MCF 10A (cell line): ENCODE results near the gene SLC44A5. TPM values are rescaled to one million over a fixed set of nuclear protein-coding genes. Genes with fewer than 3 reads are reported as not detected.

Experiments
- BruUV-seq: library from RNA; stranded (reverse); fragments of 400-500 nt; replicated peaks from 2 replicates; lab custom pipeline; 2021; lab: Mats Ljungman, UMichigan
- CTCF ChIA-PET: fragments of 300-600 bp; sonication (Branson Sonifier 250); formaldehyde crosslinking; extraction: SDS; loops from one replicate; lab custom pipeline; 2021; ENCODE audit warnings: antibody characterized with exemption, inconsistent platforms; lab: Yijun Ruan, JAX
- POLR2A ChIA-PET: fragments of 300-600, 350-650 bp; sonication (Branson Sonifier 250); formaldehyde crosslinking; extraction: SDS; loops from one replicate; lab custom pipeline; 2020; ENCODE audit warnings: antibody characterized with exemption, inconsistent platforms; lab: Yijun Ruan, JAX
- DNase-seq: peaks from one replicate; pipeline ENCODE4 v3.0.0-alpha.2; 2018; ENCODE audit not compliant: unreplicated experiment
- H3K27ac Mint-ChIP-seq: one replicate; pipeline ENCODE4 v1.8.0; 2022; ENCODE audit warnings: mild to moderate bottlenecking, low read depth, mixed read lengths; ENCODE audit not compliant: unreplicated experiment
- H3K27me3 Mint-ChIP-seq: one replicate; pipeline ENCODE4 v1.8.0; 2022; ENCODE audit warnings: mixed read lengths; ENCODE audit not compliant: insufficient read depth, unreplicated experiment
- H3K36me3 Mint-ChIP-seq: one replicate; pipeline ENCODE4 v1.8.0; 2022; ENCODE audit warnings: mild to moderate bottlenecking, moderate library complexity, mixed read lengths; ENCODE audit not compliant: insufficient read depth, unreplicated experiment
- H3K4me1 Mint-ChIP-seq: one replicate; pipeline ENCODE4 v1.8.0; 2022; ENCODE audit warnings: mixed read lengths; ENCODE audit not compliant: insufficient read depth, unreplicated experiment
- H3K4me3 Mint-ChIP-seq: one replicate; pipeline ENCODE4 v1.8.0; 2022; ENCODE audit warnings: mild to moderate bottlenecking, moderate library complexity, mixed read lengths; ENCODE audit not compliant: unreplicated experiment
- H3K9me3 Mint-ChIP-seq: one replicate; pipeline ENCODE4 v1.8.0; 2022; ENCODE audit warnings: mixed read lengths; ENCODE audit not compliant: unreplicated experiment
- intact Hi-C: fragments of 100-400 bp; cut with micrococcal nuclease; formaldehyde crosslinking; loops from 2 replicates; pipeline ENCODE4 v1.14.1; 2022
- total RNA-seq: library from RNA; stranded (reverse); gene quantifications from 2 replicates; pipeline ENCODE4 v1.2.3, GENCODE V29; 2022
- TF ChIP-seq, protein P1 (sequence below): fragments of 200-600 bp; IDR thresholded peaks from one replicate; pipeline ENCODE4 v1.8.0; 2022; ENCODE audit warnings: antibody characterized with exemption, mild to moderate bottlenecking; ENCODE audit not compliant: unreplicated experiment

SLC44A5 gene
- total RNA-seq, 1 experiment from 2014 or later: 14.3 TPM

- H3K4me3 Mint-ChIP-seq: no peak overlapping the region
- BruUV-seq: no TSS peak
- ChIA-PET POLR2A (interaction anchor here (0.6 kb wide), 1 partner anchor 12 kb away, joined by 3 read pairs; no protein-coding TSS in a partner anchor), CTCF (interaction anchor here (0.7 kb wide), 1 partner anchor 384 kb away, joined by 3 read pairs; no protein-coding TSS in a partner anchor)
- TF ChIP-seq, protein P1, sequence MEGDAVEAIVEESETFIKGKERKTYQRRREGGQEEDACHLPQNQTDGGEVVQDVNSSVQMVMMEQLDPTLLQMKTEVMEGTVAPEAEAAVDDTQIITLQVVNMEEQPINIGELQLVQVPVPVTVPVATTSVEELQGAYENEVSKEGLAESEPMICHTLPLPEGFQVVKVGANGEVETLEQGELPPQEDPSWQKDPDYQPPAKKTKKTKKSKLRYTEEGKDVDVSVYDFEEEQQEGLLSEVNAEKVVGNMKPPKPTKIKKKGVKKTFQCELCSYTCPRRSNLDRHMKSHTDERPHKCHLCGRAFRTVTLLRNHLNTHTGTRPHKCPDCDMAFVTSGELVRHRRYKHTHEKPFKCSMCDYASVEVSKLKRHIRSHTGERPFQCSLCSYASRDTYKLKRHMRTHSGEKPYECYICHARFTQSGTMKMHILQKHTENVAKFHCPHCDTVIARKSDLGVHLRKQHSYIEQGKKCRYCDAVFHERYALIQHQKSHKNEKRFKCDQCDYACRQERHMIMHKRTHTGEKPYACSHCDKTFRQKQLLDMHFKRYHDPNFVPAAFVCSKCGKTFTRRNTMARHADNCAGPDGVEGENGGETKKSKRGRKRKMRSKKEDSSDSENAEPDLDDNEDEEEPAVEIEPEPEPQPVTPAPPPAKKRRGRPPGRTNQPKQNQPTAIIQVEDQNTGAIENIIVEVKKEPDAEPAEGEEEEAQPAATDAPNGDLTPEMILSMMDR: no peak
- H3K9me3 Mint-ChIP-seq: no peaks in the 10 kb centered on the region
- H3K27ac Mint-ChIP-seq: no peak overlapping the region
- H3K36me3 Mint-ChIP-seq: no peaks in the 10 kb centered on the region
- intact Hi-C loops: no loop called here
- no peak for DNase-seq
- H3K27me3 Mint-ChIP-seq: peaks cover 16% of the 10 kb centered on the region
- H3K4me1 Mint-ChIP-seq: peaks cover 9% of the 10 kb centered on the region
These were observed 445.6 kb downstream of the SLC44A5 start for GRCh38 chr1:75165264-75165663.

- Mint-ChIP-seq H3K27me3 (peaks cover 24% of the 10 kb centered on the region), H3K4me1 (no peaks in the 10 kb centered on the region), H3K36me3 (no peaks in the 10 kb centered on the region), H3K27ac (no peak overlapping the region), H3K4me3 (no peak overlapping the region), H3K9me3 (no peaks in the 10 kb centered on the region)
- BruUV-seq: no TSS peak
- ChIA-PET CTCF (no interaction called here), POLR2A (no interaction called here)
- TF ChIP-seq, protein P1: no peak
- intact Hi-C loops: no loop called here
- no peak for DNase-seq
These were observed 451.8 kb downstream of the SLC44A5 start for GRCh38 chr1:75159154-75159553.

Other genes starting within 250 kb of the SLC44A5 start
- gene ACADM, start 113.6 kb upstream of the SLC44A5 start, total RNA-seq: 35.7 and 43.2 TPM in 2 replicates
- 116 and 127 TPM in 2 replicates for gene RABGGTB, start 175.1 kb upstream of the SLC44A5 start, total RNA-seq
- 0.17 and 0.21 TPM in 2 replicates for gene MSH4, start 185.8 kb upstream of the SLC44A5 start, total RNA-seq